HEK293 (cell line): ENCODE results near the gene MOV10L1.

Source experiments
- CTCF ChIP-seq: fragments of 450-650 bp; formaldehyde crosslinking; IDR thresholded peaks from 2 replicates; pipeline ENCODE4 v1.5.1; 2016; ENCODE audit warnings: missing biosample characterization, missing genetic modification characterization
- GLI4 ChIP-seq: fragments of 450-650 bp; formaldehyde crosslinking; IDR thresholded peaks from 2 replicates; pipeline ENCODE4 v1.5.1; 2016; ENCODE audit warnings: missing biosample characterization, missing genetic modification characterization
- ZFP69B ChIP-seq: fragments of 450-650 bp; formaldehyde crosslinking; IDR thresholded peaks from 2 replicates; pipeline ENCODE4 v1.5.1; 2016; ENCODE audit warnings: missing biosample characterization, missing genetic modification characterization
- ZNF148 ChIP-seq: fragments of 450-650 bp; formaldehyde crosslinking; IDR thresholded peaks from 2 replicates; pipeline ENCODE4 v1.5.0; 2017; ENCODE audit warnings: missing biosample characterization, missing genetic modification characterization, borderline replicate concordance
- ZNF24 ChIP-seq: fragments of 450-650 bp; formaldehyde crosslinking; IDR thresholded peaks from 2 replicates; pipeline ENCODE4 v1.5.1; 2016; ENCODE audit warnings: missing biosample characterization, missing genetic modification characterization
- ZNF423 ChIP-seq: fragments of 450-650 bp; formaldehyde crosslinking; IDR thresholded peaks from 2 replicates; pipeline ENCODE4 v1.5.1; 2016; ENCODE audit warnings: missing biosample characterization, missing genetic modification characterization
- ZNF561 ChIP-seq: fragments of 450-650 bp; IDR thresholded peaks from 2 replicates; pipeline ENCODE4 v1.5.1; 2018; ENCODE audit warnings: missing biosample characterization, missing genetic modification characterization, borderline replicate concordance
- TF ChIP-seq, protein P1 (sequence below): fragments of 450-650 bp; formaldehyde crosslinking; IDR thresholded peaks from 2 replicates; pipeline ENCODE4 v1.5.1; 2016; ENCODE audit warnings: missing biosample characterization, missing genetic modification characterization

DNA sequence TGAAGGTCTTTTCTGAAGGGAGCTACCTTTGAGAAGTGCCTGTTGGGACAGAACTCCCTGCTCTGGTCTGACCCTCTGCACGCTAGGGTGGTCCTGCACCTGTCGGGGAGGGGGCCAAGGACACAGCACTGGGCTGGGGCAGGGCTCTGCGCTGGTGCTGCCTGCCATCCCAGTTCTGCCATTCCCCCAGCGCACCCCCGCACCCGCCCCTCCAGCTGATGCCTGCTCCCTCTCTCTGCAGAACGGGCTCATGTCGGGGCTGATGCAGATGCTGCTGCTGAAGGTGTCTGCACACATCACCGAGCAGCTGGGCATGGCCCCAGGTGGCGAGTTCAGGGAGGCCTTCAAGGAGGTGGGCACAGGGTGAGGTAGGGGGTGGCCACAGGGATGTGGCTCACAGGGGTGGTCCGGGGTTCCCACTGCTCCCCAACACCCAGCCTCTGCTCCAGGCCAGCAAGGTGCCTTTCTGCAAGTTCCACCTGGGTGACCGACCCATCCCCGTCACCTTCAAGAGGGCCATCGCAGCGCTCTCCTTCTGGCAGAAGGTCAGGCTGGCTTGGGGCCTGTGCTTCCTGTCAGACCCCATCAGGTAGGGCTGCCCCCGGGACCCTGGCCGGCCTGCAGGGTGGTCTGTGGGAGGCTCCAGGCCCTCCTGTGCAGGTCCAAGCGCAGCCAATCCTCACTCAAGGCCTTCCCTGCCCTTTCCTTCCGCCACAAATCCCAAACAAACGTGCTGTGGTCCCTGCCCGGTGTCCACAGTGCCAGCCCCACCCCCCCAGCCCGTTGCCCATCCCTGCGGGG is 107.4 kb downstream of the MOV10L1 start:
- no peak for TF ChIP-seq ZNF423
- no peak for TF ChIP-seq GLI4 (tag by site-specific recombination)
- no peak for TF ChIP-seq CTCF (tag by site-specific recombination)
- TF ChIP-seq, protein P1, sequence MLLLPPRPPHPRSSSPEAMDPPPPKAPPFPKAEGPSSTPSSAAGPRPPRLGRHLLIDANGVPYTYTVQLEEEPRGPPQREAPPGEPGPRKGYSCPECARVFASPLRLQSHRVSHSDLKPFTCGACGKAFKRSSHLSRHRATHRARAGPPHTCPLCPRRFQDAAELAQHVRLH (tag by site-specific recombination) = no peak
- TF ChIP-seq ZFP69B (tag by site-specific recombination) = no peak
- no peak for TF ChIP-seq ZNF561 (tag by site-specific recombination)
- TF ChIP-seq ZNF24 (tag by site-specific recombination) = no peak
- TF ChIP-seq ZNF148 (tag by site-specific recombination) = no peak
